ENCODE data around the gene MLST8.

GRCh38 chr16:2238838-2239675 is 33.8 kb downstream of the MLST8 start:
- TF ChIP-seq EZH2 (IDR thresholded peaks at IDR 0.05; ENCODE audit: borderline replicate concordance, low read depth, low read length, severe bottlenecking) (no peak), CTCF (IDR thresholded peaks at IDR 0.05; ENCODE audit: borderline replicate concordance, extremely low read depth, low read length, poor library complexity, severe bottlenecking) (no peak)

Measured in DND-41 (cell line).